ENCODE data around the gene ULK4.

The ULK4 gene

GRCh38 chr3:41975416-41976103, 13.7 kb upstream of the ULK4 start:
- Histone ChIP-seq H3K79me2 (ENCODE audit: control insufficient read depth, low read length) (no peaks in the 10 kb centered on the region), H3K4me1 (ENCODE audit: control insufficient read depth, low read length) (no peaks in the 10 kb centered on the region), H4K20me1 (ENCODE audit: control insufficient read depth, insufficient read depth, low read depth, low read length) (no peaks in the 10 kb centered on the region), H3K4me2 (ENCODE audit: low read length) (no peak overlapping the region), H3K27me3 (ENCODE audit: control insufficient read depth, low read length) (no peaks in the 10 kb centered on the region), H3K36me3 (ENCODE audit: control insufficient read depth, low read length) (no peaks in the 10 kb centered on the region), H3K9me3 (ENCODE audit: control insufficient read depth, insufficient read depth, low read length) (no peaks in the 10 kb centered on the region), H3K9me2 (replicated peaks; ENCODE audit: control insufficient read depth, low read length) (no peaks in the 10 kb centered on the region), H3F3A (ENCODE audit: control insufficient read depth, insufficient read depth) (no peaks in the 10 kb centered on the region; the same call in 1 of the 2 replicates), H3K4me3 (ENCODE audit: low read length) (no peak overlapping the region), H3K27ac (ENCODE audit: low read depth, low read length) (no peak overlapping the region)
- TF ChIP-seq EZH2phosphoT487 (IDR thresholded peaks at IDR 0.05; ENCODE audit: borderline replicate concordance, low read length), result no peak
- TF ChIP-seq, protein P1, sequence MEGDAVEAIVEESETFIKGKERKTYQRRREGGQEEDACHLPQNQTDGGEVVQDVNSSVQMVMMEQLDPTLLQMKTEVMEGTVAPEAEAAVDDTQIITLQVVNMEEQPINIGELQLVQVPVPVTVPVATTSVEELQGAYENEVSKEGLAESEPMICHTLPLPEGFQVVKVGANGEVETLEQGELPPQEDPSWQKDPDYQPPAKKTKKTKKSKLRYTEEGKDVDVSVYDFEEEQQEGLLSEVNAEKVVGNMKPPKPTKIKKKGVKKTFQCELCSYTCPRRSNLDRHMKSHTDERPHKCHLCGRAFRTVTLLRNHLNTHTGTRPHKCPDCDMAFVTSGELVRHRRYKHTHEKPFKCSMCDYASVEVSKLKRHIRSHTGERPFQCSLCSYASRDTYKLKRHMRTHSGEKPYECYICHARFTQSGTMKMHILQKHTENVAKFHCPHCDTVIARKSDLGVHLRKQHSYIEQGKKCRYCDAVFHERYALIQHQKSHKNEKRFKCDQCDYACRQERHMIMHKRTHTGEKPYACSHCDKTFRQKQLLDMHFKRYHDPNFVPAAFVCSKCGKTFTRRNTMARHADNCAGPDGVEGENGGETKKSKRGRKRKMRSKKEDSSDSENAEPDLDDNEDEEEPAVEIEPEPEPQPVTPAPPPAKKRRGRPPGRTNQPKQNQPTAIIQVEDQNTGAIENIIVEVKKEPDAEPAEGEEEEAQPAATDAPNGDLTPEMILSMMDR (IDR thresholded peaks at IDR 0.05; ENCODE audit: low read depth, low read length, poor library complexity, severe bottlenecking), result no peak

DNA sequence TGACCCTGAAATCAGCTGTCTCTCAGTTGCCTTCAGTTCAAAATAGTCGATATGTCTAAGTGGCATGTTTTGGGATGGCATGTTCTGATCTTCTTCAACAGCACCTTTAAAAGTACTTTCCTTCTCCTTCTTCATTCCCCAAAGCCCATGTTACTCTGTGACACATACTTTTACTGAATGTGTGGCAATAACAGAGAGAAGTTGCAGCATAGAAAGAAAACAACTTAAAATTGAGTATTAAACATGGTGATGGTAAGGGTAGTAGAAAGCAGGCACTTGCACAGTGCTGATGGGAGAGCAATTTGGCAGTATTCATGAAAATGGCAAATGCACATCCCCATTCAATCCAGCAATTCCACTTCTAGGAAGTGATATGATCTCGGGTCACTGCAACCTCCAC, 12.3 kb upstream of the ULK4 start:
- Histone ChIP-seq H3K27ac (ENCODE audit: low read depth, low read length) (no peak overlapping the region), H3K4me3 (ENCODE audit: low read length) (no peak overlapping the region), H3K9me2 (replicated peaks; ENCODE audit: control insufficient read depth, low read length) (no peaks in the 10 kb centered on the region), H3K79me2 (ENCODE audit: control insufficient read depth, low read length) (no peaks in the 10 kb centered on the region), H3K27me3 (ENCODE audit: control insufficient read depth, low read length) (no peaks in the 10 kb centered on the region), H3F3A (ENCODE audit: control insufficient read depth, insufficient read depth) (no peaks in the 10 kb centered on the region; the same call in 1 of the 2 replicates), H3K36me3 (ENCODE audit: control insufficient read depth, low read length) (no peaks in the 10 kb centered on the region), H3K4me2 (ENCODE audit: low read length) (no peak overlapping the region), H3K9me3 (ENCODE audit: control insufficient read depth, insufficient read depth, low read length) (no peaks in the 10 kb centered on the region), H4K20me1 (ENCODE audit: control insufficient read depth, insufficient read depth, low read depth, low read length) (no peaks in the 10 kb centered on the region), H3K4me1 (ENCODE audit: control insufficient read depth, low read length) (no peaks in the 10 kb centered on the region)
- no peak for TF ChIP-seq EZH2phosphoT487 (IDR thresholded peaks at IDR 0.05; ENCODE audit: borderline replicate concordance, low read length)
- TF ChIP-seq, protein P1 (IDR thresholded peaks at IDR 0.05; ENCODE audit: low read depth, low read length, poor library complexity, severe bottlenecking), result no peak

- Histone ChIP-seq H3K27me3 (ENCODE audit: control insufficient read depth, low read length) (no peaks in the 10 kb centered on the region), H3K27ac (ENCODE audit: low read depth, low read length) (no peak overlapping the region), H3K9me3 (ENCODE audit: control insufficient read depth, insufficient read depth, low read length) (no peaks in the 10 kb centered on the region), H3K79me2 (ENCODE audit: control insufficient read depth, low read length) (no peaks in the 10 kb centered on the region), H3K36me3 (ENCODE audit: control insufficient read depth, low read length) (no peaks in the 10 kb centered on the region), H3K4me2 (ENCODE audit: low read length) (no peak overlapping the region), H3K9me2 (replicated peaks; ENCODE audit: control insufficient read depth, low read length) (no peaks in the 10 kb centered on the region), H3K4me1 (ENCODE audit: control insufficient read depth, low read length) (peaks cover 2% of the 10 kb centered on the region), H3K4me3 (ENCODE audit: low read length) (no peak overlapping the region), H4K20me1 (ENCODE audit: control insufficient read depth, insufficient read depth, low read depth, low read length) (no peaks in the 10 kb centered on the region), H3F3A (ENCODE audit: control insufficient read depth, insufficient read depth) (no peaks in the 10 kb centered on the region; the same call in 1 of the 2 replicates)
- TF ChIP-seq, protein P1 (IDR thresholded peaks at IDR 0.05; ENCODE audit: low read depth, low read length, poor library complexity, severe bottlenecking), result no peak
- TF ChIP-seq EZH2phosphoT487 (IDR thresholded peaks at IDR 0.05; ENCODE audit: borderline replicate concordance, low read length), result no peak
Observed at GRCh38 chr3:41972802-41973201, 10.9 kb upstream of the ULK4 start.

All from DOHH2 (cell line).